ENCODE data around the gene HGF.

Gene HGF

GRCh38 chr7:81743665-81744064, 26.2 kb downstream of the HGF start:
- no peak overlapping the region for H2AFZ ChIP-seq (ENCODE audit: low read length)
- H3K4me2 ChIP-seq (ENCODE audit: low read depth, low read length, poor library complexity, severe bottlenecking) = no peak overlapping the region
- H3K4me1 ChIP-seq (ENCODE audit: insufficient read depth, low read length, poor library complexity, severe bottlenecking) = no peaks in the 10 kb centered on the region
- no peaks in the 10 kb centered on the region for H3K27me3 ChIP-seq (ENCODE audit: insufficient read depth, low read length, poor library complexity, severe bottlenecking)
- H3K9ac ChIP-seq (ENCODE audit: low read depth, low read length, poor library complexity, severe bottlenecking) = no peak overlapping the region
- no peaks in the 10 kb centered on the region for H3K9me2 ChIP-seq (replicated peaks; ENCODE audit: low read depth, low read length)
- TF ChIP-seq CTCF (conservative IDR thresholded peaks at IDR 0.05; ENCODE audit: low read length) (no peak), EZH2phosphoT487 (IDR thresholded peaks at IDR 0.05; ENCODE audit: borderline replicate concordance) (no peak)
- H3F3A ChIP-seq (ENCODE audit: low read depth) = no peaks in the 10 kb centered on the region
- H4K20me1 ChIP-seq (ENCODE audit: insufficient read depth, low read length, poor library complexity, severe bottlenecking) = no peaks in the 10 kb centered on the region
- no peaks in the 10 kb centered on the region for H3K9me3 ChIP-seq (ENCODE audit: insufficient read depth, low read depth, low read length)
- H3K36me3 ChIP-seq (ENCODE audit: insufficient read depth, low read length) = no peaks in the 10 kb centered on the region
- no peaks in the 10 kb centered on the region for H3K79me2 ChIP-seq (ENCODE audit: insufficient read depth, low read length)
- H3K4me3 ChIP-seq (ENCODE audit: low read length, poor library complexity, severe bottlenecking) = no peak overlapping the region

- H3K9ac ChIP-seq (ENCODE audit: low read depth, low read length, poor library complexity, severe bottlenecking) = no peak overlapping the region
- H3K79me2 ChIP-seq (ENCODE audit: insufficient read depth, low read length) = no peaks in the 10 kb centered on the region
- H3K27me3 ChIP-seq (ENCODE audit: insufficient read depth, low read length, poor library complexity, severe bottlenecking) = no peaks in the 10 kb centered on the region
- no peaks in the 10 kb centered on the region for H3K4me1 ChIP-seq (ENCODE audit: insufficient read depth, low read length, poor library complexity, severe bottlenecking)
- no peaks in the 10 kb centered on the region for H3K9me2 ChIP-seq (replicated peaks; ENCODE audit: low read depth, low read length)
- H4K20me1 ChIP-seq (ENCODE audit: insufficient read depth, low read length, poor library complexity, severe bottlenecking) = no peaks in the 10 kb centered on the region
- H2AFZ ChIP-seq (ENCODE audit: low read length) = no peak overlapping the region
- H3K9me3 ChIP-seq (ENCODE audit: insufficient read depth, low read depth, low read length) = no peaks in the 10 kb centered on the region
- H3K4me2 ChIP-seq (ENCODE audit: low read depth, low read length, poor library complexity, severe bottlenecking) = no peak overlapping the region
- no peak for TF ChIP-seq CTCF (conservative IDR thresholded peaks at IDR 0.05; ENCODE audit: low read length)
- TF ChIP-seq EZH2phosphoT487 (IDR thresholded peaks at IDR 0.05; ENCODE audit: borderline replicate concordance) = no peak
- no peaks in the 10 kb centered on the region for H3F3A ChIP-seq (ENCODE audit: low read depth)
- no peak overlapping the region for H3K4me3 ChIP-seq (ENCODE audit: low read length, poor library complexity, severe bottlenecking)
- H3K36me3 ChIP-seq (ENCODE audit: insufficient read depth, low read length) = no peaks in the 10 kb centered on the region
Observed at GRCh38 chr7:81743201-81743600, 26.6 kb downstream of the HGF start.

GRCh38 chr7:81740403-81740802, 29.4 kb downstream of the HGF start:
- Histone ChIP-seq H3K27me3 (ENCODE audit: insufficient read depth, low read length, poor library complexity, severe bottlenecking) (no peaks in the 10 kb centered on the region), H2AFZ (ENCODE audit: low read length) (no peak overlapping the region), H4K20me1 (ENCODE audit: insufficient read depth, low read length, poor library complexity, severe bottlenecking) (no peaks in the 10 kb centered on the region), H3K9me3 (ENCODE audit: insufficient read depth, low read depth, low read length) (no peaks in the 10 kb centered on the region), H3K9ac (ENCODE audit: low read depth, low read length, poor library complexity, severe bottlenecking) (no peak overlapping the region), H3K79me2 (ENCODE audit: insufficient read depth, low read length) (no peaks in the 10 kb centered on the region), H3K36me3 (ENCODE audit: insufficient read depth, low read length) (no peaks in the 10 kb centered on the region), H3K9me2 (replicated peaks; ENCODE audit: low read depth, low read length) (no peaks in the 10 kb centered on the region), H3F3A (ENCODE audit: low read depth) (no peaks in the 10 kb centered on the region), H3K4me2 (ENCODE audit: low read depth, low read length, poor library complexity, severe bottlenecking) (no peak overlapping the region), H3K4me1 (ENCODE audit: insufficient read depth, low read length, poor library complexity, severe bottlenecking) (no peaks in the 10 kb centered on the region), H3K4me3 (ENCODE audit: low read length, poor library complexity, severe bottlenecking) (no peak overlapping the region)
- no peak for TF ChIP-seq CTCF (conservative IDR thresholded peaks at IDR 0.05; ENCODE audit: low read length)
- no peak for TF ChIP-seq EZH2phosphoT487 (IDR thresholded peaks at IDR 0.05; ENCODE audit: borderline replicate concordance)

Data from Loucy (cell line).